PFSK-1 (cell line): Measurements from ENCODE around the gene SPTLC2.

Source experiments
- FOXP2 ChIP-seq: optimal IDR thresholded peaks from 2 replicates; pipeline ENCODE3; 2011; ENCODE audit warnings: borderline replicate concordance, control low read depth, inconsistent platforms; ENCODE audit not compliant: insufficient read depth; ENCODE audit errors: extremely low read length, extremely low read depth
- POLR2AphosphoS5 ChIP-seq: IDR thresholded peaks from 2 replicates; pipeline ENCODE4 v1.6.1; 2012; ENCODE audit warnings: low read depth, mild to moderate bottlenecking, control low read depth, low read length, moderate library complexity
- SIN3A ChIP-seq: IDR thresholded peaks from 2 replicates; pipeline ENCODE4 v1.6.1; 2012; ENCODE audit warnings: mild to moderate bottlenecking, low read length, moderate library complexity, borderline replicate concordance; ENCODE audit not compliant: insufficient read depth
- TAF1 ChIP-seq: IDR thresholded peaks from 2 replicates; pipeline ENCODE4 v1.6.1; 2012; ENCODE audit warnings: low read length, control low read depth, borderline replicate concordance; ENCODE audit not compliant: insufficient read depth
- TF ChIP-seq, protein P1 (sequence below), 2 experiments: IDR thresholded peaks; 2 replicates each; pipeline versions ENCODE4 v1.6.1 to v1.8.0; 2011 to 2012; ENCODE audit warnings: low read depth in 2 of 2, low read length in 2 of 2, control low read depth in 1 of 2, inconsistent platforms in 1 of 2, mild to moderate bottlenecking in 1 of 2, moderate library complexity in 1 of 2; ENCODE audit not compliant: insufficient read depth in 1 of 2

Gene SPTLC2

DNA sequence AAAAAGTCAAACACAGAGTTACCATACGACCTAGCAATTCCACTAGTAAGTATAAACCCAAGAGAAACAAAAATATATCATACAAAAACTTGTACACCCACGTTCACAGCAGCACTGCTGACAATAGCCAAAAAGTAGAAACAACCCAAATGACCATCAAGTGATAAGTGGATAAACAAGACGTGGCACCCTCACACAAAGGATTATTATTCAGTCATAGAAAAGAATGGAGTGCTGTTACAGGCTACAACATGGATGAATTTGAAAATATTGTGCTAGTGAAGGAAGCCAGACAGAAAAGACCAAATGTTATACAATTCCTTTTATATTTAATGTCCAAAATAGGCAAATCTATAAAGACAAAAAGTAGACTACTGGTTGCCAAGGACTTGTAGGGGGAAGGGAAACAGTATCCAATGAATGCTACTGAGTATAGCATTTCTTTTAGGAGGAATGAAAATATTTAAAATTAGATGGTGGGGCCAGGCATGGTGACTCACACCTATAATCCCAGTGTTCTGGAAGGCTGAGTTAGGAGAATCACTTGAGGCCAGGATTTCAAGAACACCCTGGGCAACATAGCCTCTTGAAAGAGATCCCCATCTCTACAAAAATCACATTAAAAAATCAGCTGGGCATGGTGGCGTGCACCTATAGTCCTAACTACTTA is 41.9 kb downstream of the SPTLC2 start:
- TF ChIP-seq POLR2AphosphoS5 (no peak), TAF1 (no peak), SIN3A (no peak), FOXP2 (no peak)
- TF ChIP-seq, protein P1, sequence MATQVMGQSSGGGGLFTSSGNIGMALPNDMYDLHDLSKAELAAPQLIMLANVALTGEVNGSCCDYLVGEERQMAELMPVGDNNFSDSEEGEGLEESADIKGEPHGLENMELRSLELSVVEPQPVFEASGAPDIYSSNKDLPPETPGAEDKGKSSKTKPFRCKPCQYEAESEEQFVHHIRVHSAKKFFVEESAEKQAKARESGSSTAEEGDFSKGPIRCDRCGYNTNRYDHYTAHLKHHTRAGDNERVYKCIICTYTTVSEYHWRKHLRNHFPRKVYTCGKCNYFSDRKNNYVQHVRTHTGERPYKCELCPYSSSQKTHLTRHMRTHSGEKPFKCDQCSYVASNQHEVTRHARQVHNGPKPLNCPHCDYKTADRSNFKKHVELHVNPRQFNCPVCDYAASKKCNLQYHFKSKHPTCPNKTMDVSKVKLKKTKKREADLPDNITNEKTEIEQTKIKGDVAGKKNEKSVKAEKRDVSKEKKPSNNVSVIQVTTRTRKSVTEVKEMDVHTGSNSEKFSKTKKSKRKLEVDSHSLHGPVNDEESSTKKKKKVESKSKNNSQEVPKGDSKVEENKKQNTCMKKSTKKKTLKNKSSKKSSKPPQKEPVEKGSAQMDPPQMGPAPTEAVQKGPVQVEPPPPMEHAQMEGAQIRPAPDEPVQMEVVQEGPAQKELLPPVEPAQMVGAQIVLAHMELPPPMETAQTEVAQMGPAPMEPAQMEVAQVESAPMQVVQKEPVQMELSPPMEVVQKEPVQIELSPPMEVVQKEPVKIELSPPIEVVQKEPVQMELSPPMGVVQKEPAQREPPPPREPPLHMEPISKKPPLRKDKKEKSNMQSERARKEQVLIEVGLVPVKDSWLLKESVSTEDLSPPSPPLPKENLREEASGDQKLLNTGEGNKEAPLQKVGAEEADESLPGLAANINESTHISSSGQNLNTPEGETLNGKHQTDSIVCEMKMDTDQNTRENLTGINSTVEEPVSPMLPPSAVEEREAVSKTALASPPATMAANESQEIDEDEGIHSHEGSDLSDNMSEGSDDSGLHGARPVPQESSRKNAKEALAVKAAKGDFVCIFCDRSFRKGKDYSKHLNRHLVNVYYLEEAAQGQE (IDR thresholded peaks at IDR 0.05; ENCODE audit: insufficient read depth in 1 of 2, low read depth in 2 of 2, low read length in 2 of 2): no peak

DNA sequence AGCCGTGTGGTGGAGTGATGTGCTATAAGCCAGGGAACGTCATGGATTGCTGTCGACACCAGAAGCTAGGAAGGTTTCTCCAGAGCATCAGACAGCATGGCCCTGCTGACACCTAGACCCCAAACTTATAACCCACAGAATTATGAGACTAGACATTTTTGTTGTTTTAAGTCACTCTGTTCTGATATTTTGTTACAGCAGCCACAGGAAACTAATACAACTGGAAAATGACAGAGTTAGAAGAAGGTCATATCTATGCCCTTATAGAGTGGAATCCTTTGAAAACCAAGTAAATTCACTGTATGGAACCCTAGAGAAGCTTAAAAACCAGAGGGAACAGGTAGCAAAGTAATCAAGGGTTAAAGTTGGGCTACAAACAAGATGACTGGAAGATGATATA is 42.5 kb downstream of the SPTLC2 start:
- TF ChIP-seq, protein P1 (IDR thresholded peaks at IDR 0.05; ENCODE audit: insufficient read depth in 1 of 2, low read depth in 2 of 2, low read length in 2 of 2): no peak
- TF ChIP-seq POLR2AphosphoS5 (no peak), SIN3A (no peak), TAF1 (no peak), FOXP2 (no peak)

DNA sequence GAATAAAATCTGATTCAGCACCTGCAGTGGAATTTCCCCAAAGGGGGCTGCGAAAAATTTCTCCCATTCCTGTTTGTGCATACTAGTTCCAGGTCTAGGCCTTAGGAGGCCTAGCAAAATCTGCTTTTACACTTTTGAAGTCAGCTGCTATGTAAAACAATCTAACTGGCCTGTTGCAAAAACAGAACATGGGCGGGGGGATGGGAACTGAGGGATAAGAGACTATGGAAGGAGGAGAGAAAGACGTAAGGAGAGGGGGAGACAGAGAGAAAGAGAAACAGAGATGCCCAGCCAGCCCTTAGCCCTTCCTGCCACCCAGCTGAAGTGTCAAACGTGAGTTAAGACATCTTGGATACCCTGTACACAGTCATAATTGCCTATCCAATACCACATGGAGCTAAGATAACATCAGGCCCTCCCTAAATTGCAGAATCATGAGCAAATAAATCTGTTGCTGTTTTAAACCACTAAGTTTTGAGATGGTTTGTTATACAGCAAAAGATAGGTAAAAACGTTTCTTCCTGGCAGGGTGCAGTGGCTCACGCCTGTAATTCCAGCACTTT is 45.6 kb downstream of the SPTLC2 start:
- TF ChIP-seq SIN3A: no peak
- no peak for TF ChIP-seq FOXP2
- TF ChIP-seq, protein P1 (IDR thresholded peaks at IDR 0.05; ENCODE audit: insufficient read depth in 1 of 2, low read depth in 2 of 2, low read length in 2 of 2): no peak
- TF ChIP-seq POLR2AphosphoS5: no peak
- no peak for TF ChIP-seq TAF1

DNA sequence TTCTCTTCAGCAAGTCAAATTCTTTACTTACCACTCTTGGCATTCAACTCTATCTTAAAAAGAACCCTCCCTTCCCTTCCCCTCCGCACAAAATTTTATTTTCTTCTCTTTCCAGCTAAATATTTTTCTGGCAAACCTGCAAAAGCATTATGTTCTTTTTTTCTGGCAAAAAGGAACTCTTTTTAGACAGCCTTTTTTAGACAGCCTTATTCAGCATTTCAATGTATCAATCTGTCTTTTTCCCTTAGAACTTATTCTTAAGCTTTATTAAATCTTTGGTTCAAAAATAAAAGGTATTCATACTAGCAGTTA is 50.5 kb downstream of the SPTLC2 start:
- TF ChIP-seq, protein P1 (IDR thresholded peaks at IDR 0.05; ENCODE audit: insufficient read depth in 1 of 2, low read depth in 2 of 2, low read length in 2 of 2): no peak
- TF ChIP-seq POLR2AphosphoS5 (no peak), SIN3A (no peak), TAF1 (no peak), FOXP2 (no peak)
